H4 (cell line): ENCODE data around the gene PPP1R12B. TPM values are rescaled to one million over a fixed set of nuclear protein-coding genes. Genes with fewer than 3 reads are reported as not detected.
"Not testable (repeated sequence)": the region's sequence is repeated elsewhere in the genome, so short reads cannot be mapped to it uniquely, and the experiment has no call there.

ENCODE experiments used
- DNase-seq: peaks from one replicate; pipeline ENCODE4 v3.0.0-alpha.2; 2015; ENCODE audit warnings: low spot score
- total RNA-seq: library from RNA; depleted of rRNA; stranded (reverse); fragments of >200 nt; shearing (Covaris generic); gene quantifications from 2 replicates; pipeline ENCODE4 v1.2.3, GENCODE V29; 2014

PPP1R12B gene
- total RNA-seq, 1 experiment from 2014 or later: 5.7 TPM

DNA sequence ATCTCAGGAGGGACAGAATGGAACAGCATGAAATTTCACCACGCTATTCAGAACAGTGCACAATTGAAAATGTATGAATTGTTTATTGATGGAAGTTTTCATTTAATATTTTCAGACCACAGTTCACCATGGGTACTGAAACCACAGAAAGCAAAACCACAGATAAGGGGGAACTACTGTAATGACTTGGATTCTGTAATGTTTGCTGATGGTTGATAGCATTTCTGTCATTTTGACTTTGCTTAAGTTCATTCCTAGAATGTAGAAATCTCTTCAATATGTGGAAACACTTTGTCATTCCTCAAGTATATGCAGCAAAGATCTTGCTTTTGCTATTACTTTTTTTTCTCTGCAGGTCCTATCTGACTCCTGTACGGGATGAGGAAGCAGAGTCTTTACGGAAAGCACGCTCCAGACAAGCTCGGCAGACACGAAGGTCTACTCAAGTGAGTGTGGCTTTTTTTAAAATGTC, 139.7 kb downstream of the PPP1R12B start:
- DNase-seq: not testable (repeated sequence)

DNA sequence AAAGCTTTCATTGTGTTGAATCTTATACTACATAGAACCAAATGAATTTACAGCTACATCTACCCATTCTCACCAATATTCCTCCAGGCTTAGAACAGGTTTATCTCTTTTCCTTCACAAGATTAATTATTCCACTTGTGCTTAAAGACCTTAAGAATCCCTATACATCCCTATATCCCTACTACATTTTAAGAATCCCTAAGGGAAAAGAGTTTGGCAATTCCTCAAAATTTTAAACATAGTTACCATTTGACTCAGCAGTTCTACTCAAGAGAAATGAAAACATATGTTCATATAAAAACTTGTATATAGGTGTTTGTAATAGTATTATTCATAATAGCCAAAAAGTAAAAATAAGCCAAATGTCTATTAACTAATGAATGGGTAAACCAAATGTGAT, 140.6 kb downstream of the PPP1R12B start:
- not testable (repeated sequence) for DNase-seq

DNA sequence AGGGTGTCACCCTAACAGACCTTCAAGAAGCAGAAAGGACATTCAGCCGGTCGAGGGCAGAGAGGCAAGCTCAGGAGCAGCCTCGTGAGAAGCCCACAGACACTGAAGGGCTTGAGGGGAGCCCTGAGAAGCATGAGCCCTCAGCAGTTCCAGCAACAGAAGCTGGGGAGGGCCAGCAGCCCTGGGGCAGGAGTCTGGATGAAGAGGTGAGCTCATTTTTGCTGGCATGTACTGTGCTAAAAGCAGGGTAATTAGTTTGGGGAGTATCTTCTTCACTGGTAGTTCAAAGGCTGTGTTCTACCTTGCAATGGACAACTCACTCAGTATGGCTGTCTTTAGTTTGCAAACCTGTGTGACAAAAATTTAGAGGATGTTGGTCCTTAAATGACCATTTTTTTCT, 144.6 kb downstream of the PPP1R12B start:
- DNase-seq: not testable (repeated sequence)

DNA sequence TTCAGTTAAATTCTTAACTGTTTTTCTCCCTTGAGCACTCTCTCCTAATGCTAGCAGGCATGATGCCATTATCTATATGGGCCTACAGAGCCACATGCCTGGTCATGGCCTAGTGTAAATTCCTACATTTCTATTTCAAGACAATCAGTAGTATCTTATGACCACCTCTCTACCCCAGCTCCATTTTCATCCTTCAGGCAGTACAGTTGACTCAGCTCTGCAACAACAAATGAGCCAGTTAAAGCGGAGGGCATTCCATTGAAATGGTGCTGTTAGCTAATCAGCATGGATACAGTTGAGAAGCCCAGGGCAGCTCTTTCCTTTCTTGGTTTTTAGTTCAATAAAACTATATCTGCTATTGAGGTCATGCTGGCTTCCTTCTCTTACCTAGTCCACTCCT, 150.0 kb downstream of the PPP1R12B start:
- no peak for DNase-seq

DNA sequence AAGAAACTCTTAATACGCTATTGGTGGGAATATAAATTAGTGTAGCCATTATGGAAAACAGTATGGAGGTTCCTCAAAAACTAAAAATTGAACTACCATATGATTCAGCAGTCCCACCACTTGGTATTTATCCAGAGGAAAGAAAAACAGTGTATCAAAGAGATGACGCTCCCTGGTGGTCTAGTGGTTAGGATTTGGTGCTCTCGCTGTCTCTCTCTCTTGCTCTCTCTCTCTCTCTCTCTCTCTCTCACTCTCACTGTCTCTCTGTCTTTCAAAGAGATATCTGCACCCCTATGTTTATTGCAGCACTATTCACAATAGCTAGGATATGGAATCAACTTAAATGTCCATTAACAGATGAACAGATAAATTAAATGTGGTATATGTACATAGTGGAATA, 151.5 kb downstream of the PPP1R12B start:
- DNase-seq: not testable (repeated sequence)

DNA sequence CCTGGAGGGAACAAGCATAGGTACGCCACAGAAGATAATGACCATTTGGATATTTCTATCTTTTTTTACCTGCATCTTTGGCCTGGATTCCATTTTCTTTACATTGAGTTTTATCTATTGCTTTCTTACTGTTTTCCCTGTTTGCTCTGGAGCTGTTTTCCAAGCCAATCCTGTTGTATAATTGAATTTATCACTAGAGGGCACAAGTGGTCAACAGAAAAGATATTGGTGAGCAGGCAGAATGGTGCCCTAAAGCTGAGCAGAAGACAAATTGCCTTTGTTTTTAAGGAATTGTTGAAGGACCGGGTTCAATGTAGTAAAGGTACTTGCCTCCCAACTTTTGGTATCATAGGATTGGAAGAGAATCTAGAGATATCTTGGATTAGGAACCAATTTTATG, 152.8 kb downstream of the PPP1R12B start:
- peak; percentile 34 for DNase-seq

DNA sequence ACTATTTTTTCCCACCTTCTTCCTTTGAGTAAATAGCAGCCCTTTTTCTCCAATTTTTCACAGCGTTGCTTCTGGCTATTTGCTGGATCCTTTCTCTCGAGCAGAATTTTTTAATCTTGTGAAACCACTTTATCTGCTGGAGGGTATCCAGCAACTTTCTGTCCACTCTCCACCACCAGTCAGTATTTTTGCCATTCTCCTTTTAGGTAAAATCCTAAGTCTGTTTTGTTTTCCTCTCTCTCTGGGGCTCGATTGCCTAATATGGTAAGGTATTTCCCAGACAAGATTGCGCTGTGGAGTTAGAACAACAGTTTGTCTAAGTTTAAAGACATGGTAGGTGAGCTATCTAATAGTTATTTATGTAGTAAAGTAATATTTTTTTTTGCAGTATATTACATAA, 156.9 kb downstream of the PPP1R12B start:
- peak; percentile 33 for DNase-seq

DNA sequence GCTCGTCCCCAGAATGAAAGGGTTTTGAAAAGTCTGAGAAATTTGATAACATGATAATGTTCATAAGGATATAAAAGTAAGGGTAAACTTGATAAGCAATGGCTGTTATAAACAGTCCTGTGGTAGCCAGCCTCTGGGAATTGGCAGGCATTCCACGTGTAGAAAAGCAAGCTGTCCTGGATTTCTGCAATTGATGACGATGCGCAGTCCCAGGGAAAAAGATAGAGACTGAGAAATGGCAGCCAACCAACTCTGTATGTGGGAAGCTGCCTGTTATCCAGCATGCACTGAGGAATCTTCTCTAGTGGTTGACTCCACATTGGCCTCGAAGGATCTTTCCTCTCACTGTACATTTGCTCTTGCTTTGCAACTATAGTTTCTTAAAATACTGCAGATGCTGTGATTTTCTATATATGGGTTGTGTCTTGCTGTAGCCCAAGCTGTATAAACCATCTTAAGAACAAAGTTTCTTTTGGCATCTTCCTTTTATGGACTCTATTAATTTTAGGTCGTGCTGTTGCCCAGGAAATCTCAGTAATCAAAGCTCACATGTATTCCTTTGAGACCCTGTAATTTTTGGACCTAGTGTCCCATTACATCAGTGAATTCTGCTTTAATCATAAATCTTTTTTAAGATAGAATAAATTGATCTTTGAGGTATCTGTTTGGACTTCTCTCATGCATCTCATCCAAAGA, 157.5 kb downstream of the PPP1R12B start:
- not testable (repeated sequence) for DNase-seq

DNA sequence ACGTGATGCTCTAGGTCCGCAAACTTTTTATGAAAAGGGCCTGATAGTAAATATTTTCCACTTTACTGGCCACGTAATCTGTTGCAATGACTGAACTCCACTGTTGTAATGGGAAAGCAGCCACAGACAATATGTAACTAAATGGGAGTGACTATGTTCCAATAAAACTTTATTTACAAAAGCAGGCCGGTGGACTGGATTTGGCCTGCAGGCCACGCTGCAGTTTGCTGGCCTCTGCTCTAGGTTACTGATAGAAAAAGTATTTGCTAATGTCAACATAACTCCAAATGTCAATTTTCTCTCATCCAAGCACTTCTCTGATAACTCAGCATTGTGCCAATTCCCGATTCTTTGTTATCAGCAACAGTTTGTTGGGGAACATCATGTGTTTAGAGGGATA, 160.4 kb downstream of the PPP1R12B start:
- DNase-seq: not testable (repeated sequence)

DNA sequence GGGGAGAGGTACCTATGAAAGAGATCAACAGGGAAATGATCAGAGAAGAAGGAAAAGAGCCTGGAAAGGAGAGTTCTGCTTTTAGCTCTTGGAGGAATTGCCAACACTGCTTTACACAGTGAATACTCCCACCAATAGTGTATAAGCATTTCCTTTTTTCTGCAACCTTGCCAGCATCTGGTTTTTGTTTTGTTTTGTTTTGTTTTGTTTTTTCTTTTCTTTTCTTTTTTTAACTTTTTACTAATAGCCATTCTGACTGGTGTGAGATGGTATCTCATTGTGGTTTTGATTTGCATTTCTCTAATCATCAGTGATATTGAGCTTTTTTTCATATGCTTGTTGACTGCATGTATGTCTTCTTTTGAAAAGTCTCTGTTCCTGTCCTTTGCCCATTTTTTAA, 165.4 kb downstream of the PPP1R12B start:
- not testable (repeated sequence) for DNase-seq

DNA sequence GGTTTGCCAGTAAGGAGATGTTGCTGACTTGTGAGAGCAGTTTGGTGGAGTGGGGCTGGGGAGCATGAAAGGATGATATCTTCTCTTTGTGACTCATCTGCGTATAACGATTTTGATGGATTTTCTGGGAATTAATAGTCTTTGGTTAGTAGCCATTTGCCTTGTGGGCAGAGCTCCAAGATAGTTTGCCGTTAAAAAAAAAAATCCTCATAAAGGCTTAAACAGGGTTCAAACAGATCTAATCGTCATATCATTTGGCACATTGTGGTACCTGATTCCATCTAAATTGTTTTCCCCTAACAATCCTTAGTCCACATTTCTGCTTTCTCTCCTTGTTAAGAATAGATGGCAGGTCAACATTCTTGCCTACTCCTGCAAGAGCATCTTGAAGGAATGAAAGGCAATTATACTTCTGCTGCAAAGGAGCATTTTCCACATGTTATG, 168.0 kb downstream of the PPP1R12B start:
- DNase-seq: no peak

DNA sequence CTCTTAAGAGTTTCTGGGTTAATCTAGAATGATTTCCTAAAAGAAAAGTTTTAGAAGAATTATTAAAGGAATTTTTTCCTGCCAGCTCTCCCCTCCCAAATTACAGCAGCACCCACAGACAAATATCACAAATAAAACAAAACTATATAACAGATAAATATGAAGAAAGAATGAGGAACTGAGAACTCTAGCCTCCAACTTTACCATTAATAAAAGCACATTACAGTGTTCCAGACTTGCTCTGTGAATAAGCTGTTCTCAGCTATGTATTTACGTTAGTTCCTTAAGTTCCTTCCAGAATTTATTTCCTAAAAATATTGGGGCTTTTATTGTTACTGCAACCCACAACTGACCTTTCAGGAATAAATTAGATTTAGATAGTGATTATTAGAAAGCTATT, 168.6 kb downstream of the PPP1R12B start:
- not testable (repeated sequence) for DNase-seq

DNA sequence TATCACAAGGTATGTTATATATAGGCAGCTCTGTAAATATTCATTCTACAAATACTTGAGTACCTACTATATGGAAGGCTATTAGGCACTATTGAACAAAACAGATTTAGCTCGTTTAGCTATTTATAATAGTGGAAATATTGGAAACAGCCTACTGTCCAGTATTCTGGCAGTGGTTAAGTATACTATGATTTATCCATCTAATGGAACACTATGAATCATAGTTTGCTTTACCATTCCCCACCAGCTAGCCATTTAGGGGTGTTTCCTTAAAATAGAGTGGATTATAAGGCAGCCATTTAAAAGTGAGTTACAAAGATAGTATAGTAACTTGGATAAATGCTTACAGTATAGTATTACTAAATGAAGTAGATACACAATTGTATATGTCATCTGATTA, 169.7 kb downstream of the PPP1R12B start:
- DNase-seq: not testable (repeated sequence)

DNA sequence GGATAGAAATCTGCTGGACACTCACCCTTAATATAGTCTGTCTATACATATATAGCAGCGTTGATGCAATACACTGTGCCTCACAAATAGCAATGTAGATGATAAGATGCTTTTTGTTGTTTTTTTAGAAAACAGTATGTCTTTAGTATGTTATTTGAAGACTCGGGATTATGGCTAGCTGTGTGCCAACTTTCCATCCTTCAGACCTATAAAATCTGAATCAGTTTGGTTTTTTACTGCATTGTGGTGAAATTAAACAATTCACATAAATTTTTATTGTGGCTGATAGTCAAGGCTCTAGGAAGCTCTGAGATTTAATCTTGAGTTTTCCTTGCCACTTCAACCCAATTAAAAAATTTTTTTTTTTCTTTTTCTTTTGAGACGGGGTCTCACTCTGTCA, 170.4 kb downstream of the PPP1R12B start:
- not testable (repeated sequence) for DNase-seq

DNA sequence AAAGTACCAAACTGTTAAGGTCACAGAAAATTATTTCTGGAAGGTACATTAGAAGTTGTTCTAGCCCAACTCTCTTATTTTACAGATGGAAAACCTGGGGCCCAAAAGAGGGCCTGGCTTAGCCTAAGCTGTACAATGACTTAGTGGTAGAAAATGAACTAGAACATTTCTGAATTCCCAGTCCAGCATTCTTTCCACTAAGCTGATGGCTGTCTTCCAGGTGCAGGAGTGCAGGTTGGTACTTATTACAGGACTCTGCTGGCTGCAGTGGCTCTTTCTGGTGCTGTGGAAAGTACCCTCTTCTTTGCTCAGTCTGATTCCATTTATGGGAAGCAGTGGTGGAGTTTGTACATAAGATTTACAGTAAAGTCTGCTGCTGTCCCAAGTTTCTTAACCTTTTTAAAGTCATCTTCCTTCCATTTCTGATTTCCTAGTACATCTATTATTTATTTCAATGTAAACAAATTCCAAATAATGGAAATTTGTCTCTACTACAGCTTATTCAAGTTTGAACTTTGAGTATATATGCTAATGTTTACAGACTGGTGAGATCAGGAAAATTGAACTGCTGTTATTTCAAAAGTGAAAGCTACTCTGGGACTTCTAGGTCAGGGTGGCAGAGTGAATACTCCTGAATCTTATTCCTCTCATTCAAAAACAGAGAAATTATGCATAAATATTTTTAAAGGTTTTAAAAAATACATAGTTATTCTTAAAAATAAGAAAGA, 171.8 kb downstream of the PPP1R12B start:
- DNase-seq: not testable (repeated sequence)

DNA sequence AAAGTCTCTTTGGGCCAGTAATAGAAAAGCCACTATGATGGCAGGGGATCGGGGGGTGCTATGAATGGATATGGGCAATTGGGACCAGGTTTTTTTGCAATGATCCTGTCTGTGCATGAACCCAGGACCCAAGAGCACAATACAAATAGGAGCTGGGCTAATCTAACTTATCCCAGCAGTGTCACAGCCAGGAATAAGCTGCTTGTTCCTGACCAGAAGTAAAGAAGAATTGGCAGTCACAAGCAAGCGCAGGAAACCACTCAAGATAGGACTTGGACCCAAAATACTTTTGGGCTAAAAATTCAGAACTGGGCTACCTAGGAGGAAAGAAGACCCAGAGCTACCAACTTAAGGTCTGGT, 172.3 kb downstream of the PPP1R12B start:
- DNase-seq: not testable (repeated sequence)

DNA sequence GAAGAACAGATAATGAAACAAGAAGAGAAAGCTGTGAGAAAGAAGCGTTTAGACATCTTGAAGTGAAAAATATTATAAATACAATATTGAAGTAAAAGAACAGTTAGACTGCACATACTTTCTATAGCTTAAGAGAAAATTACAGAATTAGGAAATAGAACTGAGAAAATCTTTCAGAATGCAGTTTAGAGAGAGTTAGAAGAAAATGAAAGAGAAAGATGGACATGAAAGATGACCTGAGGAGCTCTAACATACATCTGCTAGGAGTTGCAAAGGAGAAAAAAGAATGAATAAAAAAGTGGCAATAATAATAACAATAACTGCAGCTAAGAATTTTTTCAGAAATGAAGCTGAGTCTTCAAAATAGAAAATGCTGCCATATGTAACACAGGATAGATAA, 173.0 kb downstream of the PPP1R12B start:
- DNase-seq: not testable (repeated sequence)

DNA sequence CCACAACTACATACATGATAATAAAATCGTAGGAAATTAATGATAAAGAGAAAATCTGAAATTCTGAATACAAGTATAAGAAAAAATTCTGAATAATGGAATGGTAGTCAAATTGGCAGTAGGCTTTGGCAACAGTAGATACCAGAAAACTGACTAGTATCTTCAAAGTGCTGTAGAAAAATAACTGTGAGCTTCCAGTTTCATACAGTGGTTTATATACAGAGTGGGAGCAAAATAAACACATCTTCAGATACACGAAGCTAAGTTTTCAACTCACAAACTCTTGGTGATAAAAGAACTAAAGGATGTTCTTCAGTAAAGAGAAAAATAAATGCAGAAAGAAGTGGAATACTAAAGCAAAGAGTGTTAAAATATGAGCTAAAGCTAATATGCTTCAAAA, 173.4 kb downstream of the PPP1R12B start:
- no peak for DNase-seq

DNA sequence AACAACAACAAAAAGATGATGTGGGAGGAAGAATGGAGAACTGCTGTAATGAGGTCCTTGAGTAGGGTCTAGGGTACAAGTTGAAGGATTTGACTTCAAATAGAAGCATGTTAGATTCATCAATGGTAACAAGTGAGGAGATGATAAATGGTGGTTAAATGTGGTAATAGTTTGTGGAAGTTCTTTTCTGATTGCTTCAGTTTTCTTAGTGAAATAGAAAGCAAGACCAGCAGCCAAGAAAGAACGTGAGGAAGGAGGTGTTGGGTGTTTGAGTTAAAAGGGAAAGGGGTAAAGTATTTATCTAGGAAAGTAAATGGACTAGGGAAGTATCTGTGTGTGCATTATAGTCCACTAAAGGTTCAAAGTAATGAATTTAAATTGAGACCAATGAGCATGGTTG, 177.6 kb downstream of the PPP1R12B start:
- DNase-seq: not testable (repeated sequence)

DNA sequence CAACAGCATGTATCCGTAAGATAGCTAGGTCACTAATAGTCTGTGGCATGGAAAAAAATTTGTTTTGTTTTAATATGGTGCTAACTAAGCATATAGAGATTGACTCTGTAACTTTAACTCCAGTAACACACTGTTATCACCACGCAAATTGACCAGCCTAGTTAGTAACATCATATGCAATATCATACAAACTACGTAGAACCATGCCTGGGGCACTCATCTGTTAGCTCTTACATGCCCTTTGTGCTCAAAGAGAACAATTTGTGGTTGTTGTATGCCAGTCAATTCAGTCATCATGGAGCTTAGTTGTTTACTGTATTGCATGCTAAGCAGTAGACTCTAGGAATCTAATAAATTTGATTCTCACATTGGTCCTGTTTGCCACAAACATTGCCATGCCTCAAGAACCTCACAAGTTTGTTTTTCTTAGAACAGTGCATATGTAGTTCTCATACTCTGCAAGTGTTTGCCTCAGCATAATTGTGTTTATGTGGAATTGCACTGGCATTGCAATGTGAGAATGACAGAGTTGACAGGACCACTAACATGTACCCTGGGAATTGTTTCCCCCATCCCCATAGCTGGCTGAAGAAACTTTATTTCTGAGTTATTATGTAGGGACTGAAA, 179.7 kb downstream of the PPP1R12B start:
- DNase-seq: peak; percentile 76

DNA sequence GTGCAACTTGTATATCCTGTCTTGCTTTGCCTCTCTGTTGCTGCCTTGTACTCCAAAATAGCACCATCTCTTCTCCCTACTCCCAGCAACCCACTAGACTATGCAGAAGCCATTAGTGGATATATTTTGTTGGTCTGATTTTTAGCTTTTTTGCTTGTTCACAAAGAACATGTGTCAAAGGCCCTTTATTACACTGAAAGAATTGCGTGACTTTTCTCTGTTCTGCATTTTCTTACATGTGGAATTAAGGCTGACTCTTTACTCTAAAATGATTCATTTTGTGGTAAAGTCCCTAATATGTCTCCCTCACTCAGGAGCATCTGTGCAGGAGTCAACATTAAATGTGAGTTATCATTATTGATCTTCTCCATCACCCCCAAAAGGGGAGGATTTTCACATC, 182.2 kb downstream of the PPP1R12B start:
- DNase-seq: not testable (repeated sequence)

DNA sequence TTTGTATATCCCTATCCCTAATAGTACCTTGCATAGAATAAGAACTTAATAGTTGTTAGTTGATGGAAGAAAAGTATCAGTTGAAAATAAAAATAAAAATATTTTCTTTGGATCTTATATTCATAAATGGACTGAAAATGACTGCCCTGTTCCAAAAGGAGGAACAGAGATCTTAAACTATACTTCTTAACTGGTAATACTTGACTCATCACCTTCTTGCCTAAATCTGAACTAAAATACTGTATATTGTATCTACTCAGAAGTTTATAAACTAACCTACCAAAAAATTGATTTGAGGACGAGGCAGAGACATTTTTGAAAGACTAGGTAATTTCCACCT, 182.9 kb downstream of the PPP1R12B start:
- DNase-seq: no peak
